ENCODE data around the gene RAB6B.

DNA sequence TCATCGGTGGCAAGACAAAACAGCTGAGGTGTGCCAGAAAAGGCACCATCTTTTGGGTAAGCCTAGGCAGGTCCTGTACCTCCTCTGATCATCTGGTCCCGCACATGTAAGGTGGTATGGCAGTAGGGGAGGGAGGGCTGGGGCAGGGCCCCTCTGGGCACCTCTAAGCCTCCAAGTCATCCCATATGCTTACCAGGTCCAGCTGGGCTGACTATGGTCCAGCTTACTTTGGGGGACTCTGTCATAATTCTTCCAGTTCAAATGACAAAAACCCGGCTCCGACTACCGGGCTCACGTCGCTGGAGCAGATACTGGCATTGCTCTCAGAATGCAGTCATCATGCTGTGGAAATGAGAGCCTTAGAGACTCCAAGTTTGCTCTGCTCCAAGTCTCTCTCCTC is 1.9 kb upstream of the RAB6B start:
- TF ChIP-seq KDM1A (IDR thresholded peaks at IDR 0.05; ENCODE audit: borderline replicate concordance, low read length) (no peak), JUN (IDR thresholded peaks at IDR 0.05; ENCODE audit: low read depth, low read length) (no peak), TAF7 (optimal IDR thresholded peaks at IDR 0.05; ENCODE audit: borderline replicate concordance, low read depth, low read length) (no peak), RFX5 (IDR thresholded peaks at IDR 0.05; ENCODE audit: borderline replicate concordance, low read depth, low read length) (no peak), JUND (IDR thresholded peaks at IDR 0.05; ENCODE audit: low read length) (no peak), POLR2AphosphoS5 (IDR thresholded peaks at IDR 0.05; ENCODE audit: low read depth, low read length) (no peak), EP300 (IDR thresholded peaks at IDR 0.05; ENCODE audit: borderline replicate concordance in 1 of 2, low read depth in 2 of 2, low read length in 2 of 2) (no peak), EZH2 (IDR thresholded peaks at IDR 0.05; ENCODE audit: low read depth, low read length, severe bottlenecking) (no peak), YY1 (IDR thresholded peaks at IDR 0.05; ENCODE audit: low read depth, low read length) (no peak), POLR2A (IDR thresholded peaks at IDR 0.05; ENCODE audit: control extremely low read depth in 1 of 2, low read depth in 2 of 2, low read length in 2 of 2) (no peak)
- TF ChIP-seq, protein P1, sequence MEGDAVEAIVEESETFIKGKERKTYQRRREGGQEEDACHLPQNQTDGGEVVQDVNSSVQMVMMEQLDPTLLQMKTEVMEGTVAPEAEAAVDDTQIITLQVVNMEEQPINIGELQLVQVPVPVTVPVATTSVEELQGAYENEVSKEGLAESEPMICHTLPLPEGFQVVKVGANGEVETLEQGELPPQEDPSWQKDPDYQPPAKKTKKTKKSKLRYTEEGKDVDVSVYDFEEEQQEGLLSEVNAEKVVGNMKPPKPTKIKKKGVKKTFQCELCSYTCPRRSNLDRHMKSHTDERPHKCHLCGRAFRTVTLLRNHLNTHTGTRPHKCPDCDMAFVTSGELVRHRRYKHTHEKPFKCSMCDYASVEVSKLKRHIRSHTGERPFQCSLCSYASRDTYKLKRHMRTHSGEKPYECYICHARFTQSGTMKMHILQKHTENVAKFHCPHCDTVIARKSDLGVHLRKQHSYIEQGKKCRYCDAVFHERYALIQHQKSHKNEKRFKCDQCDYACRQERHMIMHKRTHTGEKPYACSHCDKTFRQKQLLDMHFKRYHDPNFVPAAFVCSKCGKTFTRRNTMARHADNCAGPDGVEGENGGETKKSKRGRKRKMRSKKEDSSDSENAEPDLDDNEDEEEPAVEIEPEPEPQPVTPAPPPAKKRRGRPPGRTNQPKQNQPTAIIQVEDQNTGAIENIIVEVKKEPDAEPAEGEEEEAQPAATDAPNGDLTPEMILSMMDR (IDR thresholded peaks at IDR 0.05; ENCODE audit: control extremely low read depth in 1 of 3, insufficient read depth in 1 of 3, low read depth in 1 of 3, low read length in 3 of 3): no peak

Data from H1 (cell line).